ENCODE measurements around the gene GPSM1.

The GPSM1 gene

GRCh38 chr9:136385015-136385414 lies 57.7 kb downstream of the GPSM1 start:
- H3K4me3 ChIP-seq (ENCODE audit: low read depth, low read length): no peak overlapping the region
- no peaks in the 10 kb centered on the region for H3K9me3 ChIP-seq (ENCODE audit: severe bottlenecking)
- TF ChIP-seq CTCF (IDR thresholded peaks at IDR 0.05; ENCODE audit: low read depth, low read length): no peak
- peaks cover 84% of the 10 kb centered on the region for H3K36me3 ChIP-seq
- H3K27ac ChIP-seq: no peak overlapping the region
- DNase-seq: no peak
- no peaks in the 10 kb centered on the region for H3K27me3 ChIP-seq (ENCODE audit: insufficient read depth, low read depth, severe bottlenecking)

- no peak for TF ChIP-seq CTCF (IDR thresholded peaks at IDR 0.05; ENCODE audit: low read depth, low read length)
- Histone ChIP-seq H3K4me3 (ENCODE audit: low read depth, low read length) (no peak overlapping the region), H3K27me3 (ENCODE audit: insufficient read depth, low read depth, severe bottlenecking) (no peaks in the 10 kb centered on the region), H3K27ac (no peak overlapping the region), H3K36me3 (peaks cover 81% of the 10 kb centered on the region), H3K9me3 (ENCODE audit: severe bottlenecking) (no peaks in the 10 kb centered on the region)
- no peak for DNase-seq
Observed at GRCh38 chr9:136386018-136386417, 58.7 kb downstream of the GPSM1 start.

GRCh38 chr9:136387217-136387616 lies 59.9 kb downstream of the GPSM1 start:
- peaks cover 84% of the 10 kb centered on the region for H3K36me3 ChIP-seq
- H3K4me3 ChIP-seq (ENCODE audit: low read depth, low read length): no peak overlapping the region

DNA sequence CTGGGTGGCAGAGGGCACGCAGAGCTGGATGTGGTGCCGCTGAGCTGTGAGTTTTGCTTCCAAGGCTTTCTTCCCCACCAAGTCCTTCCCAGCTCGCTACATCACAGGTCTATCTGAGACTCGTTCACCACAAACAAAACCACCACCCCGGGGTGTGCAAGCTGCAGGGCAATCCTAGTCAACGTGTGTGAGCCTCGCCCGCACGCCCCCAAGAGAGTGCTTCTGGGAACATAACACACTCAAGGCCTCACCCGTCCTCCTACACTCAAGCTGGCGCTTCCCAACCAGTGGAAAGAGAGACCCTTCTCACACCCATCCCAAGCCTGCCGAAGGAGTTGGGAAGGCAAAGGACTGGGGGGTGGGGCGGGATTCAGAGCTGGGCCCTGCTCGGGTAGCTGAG lies 62.1 kb downstream of the GPSM1 start:
- no peak overlapping the region for H3K27ac ChIP-seq
- peaks cover 85% of the 10 kb centered on the region for H3K36me3 ChIP-seq
- no peaks in the 10 kb centered on the region for H3K9me3 ChIP-seq (ENCODE audit: severe bottlenecking)
- H3K27me3 ChIP-seq (ENCODE audit: insufficient read depth, low read depth, severe bottlenecking): no peaks in the 10 kb centered on the region
- DNase-seq: no peak
- no peak overlapping the region for H3K4me3 ChIP-seq (ENCODE audit: low read depth, low read length)
- TF ChIP-seq CTCF (IDR thresholded peaks at IDR 0.05; ENCODE audit: low read depth, low read length): no peak

More at GRCh38 chr9:136387217-136387616, 59.9 kb downstream of the GPSM1 start:
- Histone ChIP-seq H3K27me3 (ENCODE audit: insufficient read depth, low read depth, severe bottlenecking) (no peaks in the 10 kb centered on the region), H3K9me3 (ENCODE audit: severe bottlenecking) (no peaks in the 10 kb centered on the region), H3K27ac (no peak overlapping the region)
- no peak for TF ChIP-seq CTCF (IDR thresholded peaks at IDR 0.05; ENCODE audit: low read depth, low read length)
- DNase-seq: no peak

DNA sequence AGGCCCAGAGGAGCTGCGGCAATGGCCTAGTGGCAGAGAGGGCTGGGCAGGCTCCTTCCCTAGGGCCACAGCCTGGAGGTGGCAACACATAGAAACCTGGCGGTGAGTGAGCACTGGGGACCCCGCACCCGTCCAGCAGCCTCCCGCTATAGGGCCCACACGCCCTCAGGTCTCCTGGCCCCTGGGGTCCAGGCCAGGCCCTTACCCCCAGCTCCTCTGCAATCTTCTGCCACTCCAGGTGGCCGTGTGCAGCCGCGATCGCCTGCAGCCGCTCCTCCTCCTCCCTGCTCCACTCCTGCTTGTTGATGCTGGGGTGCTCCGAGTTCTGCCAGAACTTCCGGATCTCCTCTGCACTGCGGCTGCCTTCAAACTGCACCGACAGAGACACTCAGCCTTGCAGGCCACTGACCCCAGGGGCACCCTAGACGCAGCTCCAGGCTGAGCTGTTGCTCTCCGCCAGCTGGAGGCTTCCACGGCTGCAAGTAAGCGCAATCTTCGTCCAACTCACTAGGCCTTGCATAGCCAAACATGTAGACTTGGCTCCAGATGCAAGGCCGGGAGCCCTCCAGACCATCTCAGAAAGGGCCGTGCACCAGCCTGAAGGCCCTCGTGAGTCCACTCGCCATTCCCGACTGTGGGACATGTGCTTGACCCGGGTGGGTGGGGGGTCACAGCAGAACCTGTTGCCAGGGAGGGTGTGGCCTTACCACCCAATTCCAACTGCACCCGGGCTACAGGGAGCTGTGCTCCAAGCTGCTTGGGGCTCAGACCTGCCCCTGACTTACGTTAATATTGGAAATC lies 64.6 kb downstream of the GPSM1 start:
- Histone ChIP-seq H3K36me3 (peaks cover 89% of the 10 kb centered on the region), H3K27ac (no peak overlapping the region)
- no peak for TF ChIP-seq CTCF (IDR thresholded peaks at IDR 0.05; ENCODE audit: low read depth, low read length)

More for the DNA sequence above, 64.6 kb downstream of the GPSM1 start:
- Histone ChIP-seq H3K27me3 (ENCODE audit: insufficient read depth, low read depth, severe bottlenecking) (no peaks in the 10 kb centered on the region), H3K9me3 (ENCODE audit: severe bottlenecking) (no peaks in the 10 kb centered on the region), H3K4me3 (ENCODE audit: low read depth, low read length) (no peak overlapping the region)
- DNase-seq: no peak

All from WERI-Rb-1 (cell line).